ENCODE data around the gene COX4I1.

Gene COX4I1

DNA sequence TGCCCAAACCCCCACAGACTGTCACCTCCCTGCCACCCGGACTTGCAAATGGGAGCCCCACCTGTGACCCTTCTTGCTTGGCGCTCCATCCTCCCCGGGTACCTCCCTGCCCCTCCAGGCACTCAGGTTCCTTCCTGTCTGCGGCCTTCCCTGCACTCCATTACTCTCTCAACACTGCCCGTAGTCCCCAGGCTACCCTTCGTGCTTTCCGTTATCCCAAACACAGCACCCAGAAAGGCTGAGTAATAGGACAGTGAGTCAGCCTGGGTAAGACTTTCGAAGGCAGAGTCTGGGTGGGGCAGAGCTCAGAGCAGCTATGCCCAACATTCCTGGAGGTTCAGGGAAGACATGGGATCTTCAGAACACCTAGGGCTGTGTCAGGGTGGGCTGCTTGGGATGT lies 32.0 kb upstream of the COX4I1 start:
- peak; percentile 95 for DNase-seq (ENCODE audit: low spot score)

DNA sequence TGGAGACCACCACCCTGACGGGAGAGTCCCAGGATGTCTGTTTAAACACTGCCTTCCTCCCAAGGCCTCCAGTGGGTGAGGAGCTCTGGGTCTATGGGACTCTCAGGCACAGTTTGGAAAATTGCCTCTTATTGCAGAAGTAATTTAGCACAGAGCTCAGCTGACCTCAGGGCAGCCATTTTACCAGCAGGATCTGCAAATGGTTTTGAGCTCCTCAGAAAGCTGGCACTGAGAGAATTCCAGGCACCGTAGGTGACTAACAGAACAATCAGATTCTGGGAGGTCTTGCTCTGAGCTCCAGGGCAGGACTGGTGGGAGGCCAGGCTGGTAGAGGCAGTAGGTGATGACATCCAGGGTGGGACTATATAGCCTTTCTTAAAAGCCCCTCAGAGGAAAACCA lies 31.3 kb upstream of the COX4I1 start:
- no peak for DNase-seq (ENCODE audit: low spot score)

DNA sequence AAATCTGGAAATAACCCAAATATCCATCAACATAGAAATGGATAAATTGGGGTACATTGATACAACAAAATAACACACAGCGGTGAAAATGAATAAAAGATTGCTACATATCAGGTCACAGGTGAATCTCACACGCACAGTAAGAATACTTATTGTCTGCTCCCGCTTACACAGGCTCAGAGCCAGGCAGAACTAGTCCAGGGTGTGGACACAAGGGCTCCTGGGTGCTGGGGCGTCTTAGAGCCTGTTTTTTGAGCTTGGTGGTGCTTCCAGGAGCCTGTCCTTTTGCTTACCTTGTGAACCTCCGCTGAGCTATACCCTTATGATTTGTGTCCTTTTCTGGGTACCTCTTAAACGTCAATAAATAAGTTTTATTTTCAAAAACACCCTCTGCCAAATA lies 28.8 kb upstream of the COX4I1 start:
- no peak for DNase-seq (ENCODE audit: low spot score)

DNA sequence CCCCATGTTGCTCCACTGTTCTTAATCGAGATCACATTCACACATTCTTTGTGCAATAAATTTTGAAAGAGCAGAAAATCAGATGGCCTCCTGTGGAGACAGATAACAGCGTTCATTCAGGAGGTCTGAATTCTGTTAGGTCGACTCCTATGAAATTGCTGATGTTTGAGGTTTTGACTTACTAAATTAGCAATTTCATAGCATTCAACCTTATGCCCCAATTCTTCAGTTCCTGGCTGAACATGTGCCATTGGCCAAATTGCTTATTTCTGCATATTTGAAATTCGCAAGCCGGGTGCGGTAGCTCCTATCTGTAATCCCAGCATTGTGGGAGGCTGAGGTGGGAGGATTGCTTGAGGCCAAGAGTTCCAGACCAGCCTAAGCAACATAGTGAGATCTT lies 26.5 kb upstream of the COX4I1 start:
- DNase-seq (ENCODE audit: low spot score): no peak

DNA sequence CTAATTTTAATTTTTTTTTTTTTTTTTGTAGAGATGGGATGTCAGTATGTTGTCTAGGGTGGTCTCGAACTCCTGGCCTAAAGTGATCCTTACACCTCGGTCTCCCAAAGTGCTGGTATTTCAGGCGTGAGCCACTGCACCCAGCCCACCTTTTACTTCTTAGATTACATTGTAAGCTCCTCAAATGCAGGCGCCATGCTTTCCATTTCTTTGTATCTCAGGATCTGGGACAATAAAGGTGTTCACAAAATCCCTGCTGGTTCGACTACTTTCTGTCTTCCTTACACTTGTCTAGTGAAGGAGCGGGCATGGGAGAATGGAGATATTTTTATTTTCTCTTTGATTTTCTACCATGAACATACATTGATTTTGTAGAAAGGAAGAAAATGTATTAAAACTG lies 25.4 kb upstream of the COX4I1 start:
- no peak for DNase-seq (ENCODE audit: low spot score)

DNA sequence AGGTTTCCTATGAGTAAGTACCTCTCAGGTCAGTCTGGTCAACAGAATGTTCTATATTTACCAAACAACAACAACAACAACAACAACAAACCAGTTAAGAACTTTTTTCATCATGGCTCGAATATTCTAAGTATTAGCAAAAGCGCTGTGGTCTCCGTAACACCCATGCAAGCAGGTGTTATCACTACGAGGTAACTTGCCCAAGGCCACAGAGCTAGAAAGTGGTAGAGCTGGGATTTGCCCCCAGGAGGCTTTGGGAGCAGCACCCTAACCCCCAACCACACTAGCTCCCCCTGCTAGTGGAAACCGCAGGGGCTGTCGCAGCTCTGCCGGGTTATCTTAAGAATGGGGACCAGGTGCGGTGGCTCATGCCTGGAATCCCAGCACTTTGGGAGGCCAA lies 24.7 kb upstream of the COX4I1 start:
- no peak for DNase-seq (ENCODE audit: low spot score)

DNA sequence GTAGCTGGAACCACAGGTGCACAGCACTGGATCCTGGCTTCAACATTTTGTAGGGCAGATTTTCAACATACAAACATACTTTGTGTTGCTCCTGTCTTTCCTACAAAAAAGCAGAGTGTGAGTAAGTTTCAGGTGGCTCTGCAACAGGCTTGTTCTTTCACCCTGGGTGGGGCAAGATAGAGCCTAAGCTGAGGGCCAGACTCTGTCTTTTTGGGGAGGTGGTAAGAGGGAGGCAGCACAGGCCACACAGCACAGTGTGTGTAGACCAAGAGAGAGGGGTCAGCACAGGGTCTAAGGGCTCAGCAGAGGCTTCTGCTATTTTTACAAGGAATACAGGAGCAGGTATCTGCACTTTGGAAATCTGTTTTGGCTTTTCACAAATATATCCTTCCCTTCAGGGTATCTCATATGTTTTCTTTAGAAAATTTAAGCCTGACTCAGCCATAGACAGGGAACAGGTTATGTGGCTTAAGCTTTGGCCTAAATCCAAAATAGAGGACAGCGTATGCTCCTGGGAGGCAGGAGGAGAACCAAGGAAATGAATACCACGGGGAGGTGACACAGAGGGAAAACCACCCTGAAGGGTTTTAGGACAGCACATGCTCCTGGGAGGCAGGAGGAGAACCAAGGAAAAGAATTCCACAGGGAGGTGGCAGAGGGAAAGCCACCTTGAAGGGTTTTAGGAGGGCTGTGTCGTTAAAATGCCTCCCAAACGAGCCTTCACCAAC lies 21.7 kb upstream of the COX4I1 start:
- no peak for DNase-seq (ENCODE audit: low spot score)

DNA sequence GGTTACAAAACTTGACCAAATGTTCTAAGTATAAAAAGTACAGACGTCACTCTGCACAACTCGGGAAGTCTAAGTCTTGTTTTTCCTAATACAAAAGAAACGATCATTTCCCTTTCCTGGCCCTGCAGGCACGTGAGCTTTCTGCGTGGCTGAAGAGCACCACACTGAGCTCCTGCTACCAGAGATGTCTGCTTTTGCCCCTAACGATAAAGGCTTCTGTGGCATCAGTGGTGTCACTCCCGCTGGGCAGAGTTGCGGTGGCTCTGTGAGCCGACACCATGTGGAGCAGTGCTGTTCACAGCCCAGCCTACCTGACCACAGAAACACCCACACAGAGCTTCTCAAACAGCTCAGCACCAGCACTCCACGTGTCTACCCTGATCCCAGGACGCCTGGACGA lies 20.6 kb upstream of the COX4I1 start:
- no peak for DNase-seq (ENCODE audit: low spot score)

DNA sequence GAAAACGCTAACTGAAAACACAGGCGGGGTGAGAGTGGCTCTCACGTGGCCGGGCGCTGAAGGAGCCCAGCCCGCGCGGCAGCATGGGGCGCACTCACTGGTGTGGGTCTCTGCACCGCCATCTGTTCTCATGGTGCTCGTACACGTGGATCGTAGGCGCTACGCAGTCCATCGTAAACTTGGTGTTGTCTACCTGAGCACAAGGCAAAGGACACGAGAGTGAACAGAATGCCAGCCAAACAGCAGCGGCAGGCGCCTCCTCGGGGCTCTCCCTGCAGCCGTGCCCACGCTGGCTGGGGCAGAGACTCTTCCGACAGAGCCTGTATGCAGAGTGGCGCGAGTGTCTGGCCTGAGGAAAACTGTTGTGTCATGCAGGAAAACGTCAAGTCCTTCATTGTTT lies 19.2 kb upstream of the COX4I1 start:
- no peak for DNase-seq (ENCODE audit: low spot score)

DNA sequence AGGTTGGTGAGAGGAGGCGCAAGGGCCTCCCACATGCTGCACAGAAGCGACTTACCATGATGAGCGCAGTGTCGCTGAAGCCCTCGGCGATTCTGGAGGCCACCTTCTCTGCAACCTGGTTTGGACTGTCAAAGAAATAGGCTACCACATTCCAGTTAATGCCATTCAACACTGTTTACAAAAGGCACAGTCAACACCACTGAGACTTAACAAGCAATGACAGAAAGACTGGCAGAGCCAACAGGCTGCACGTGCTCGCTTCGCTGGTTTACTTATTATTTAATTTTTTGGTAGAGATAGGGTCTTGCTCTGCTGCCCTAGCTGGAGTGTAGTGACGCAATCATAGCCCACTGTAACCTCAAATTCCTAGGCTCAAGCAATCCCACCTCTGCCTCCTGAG lies 18.3 kb upstream of the COX4I1 start:
- no peak for DNase-seq (ENCODE audit: low spot score)

DNA sequence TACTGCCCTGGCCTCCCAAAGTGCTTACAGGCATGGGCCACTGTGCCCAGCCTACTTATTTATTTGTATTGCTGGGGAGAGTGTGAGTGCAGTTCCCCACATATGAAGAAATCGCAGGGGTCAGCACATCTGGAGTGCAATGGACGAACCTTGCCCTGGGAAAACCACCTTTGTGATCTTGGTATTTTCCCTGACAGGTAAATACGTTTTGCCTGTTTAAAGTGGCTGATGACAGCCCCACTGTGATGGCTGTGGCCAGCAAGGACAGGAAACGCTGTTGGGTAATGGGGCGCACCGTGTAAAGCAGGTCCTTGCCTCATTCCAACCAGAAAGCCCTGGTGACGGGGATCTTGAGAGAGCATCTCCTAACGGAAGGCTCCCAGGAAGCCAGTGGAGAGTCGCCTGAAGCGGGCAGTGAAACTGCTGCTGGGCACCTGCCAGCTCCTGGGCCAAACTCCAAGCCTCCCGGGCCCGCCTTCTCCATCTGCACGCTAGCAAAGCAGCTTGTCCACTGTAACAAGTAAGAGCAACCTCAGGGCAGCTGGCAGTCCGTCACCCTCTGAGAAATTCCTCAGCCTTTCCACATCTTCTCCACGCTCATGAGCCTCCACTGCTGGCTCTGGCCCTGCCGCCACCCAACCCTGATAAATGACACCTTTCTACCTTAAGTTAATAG lies 17.7 kb upstream of the COX4I1 start:
- DNase-seq (ENCODE audit: low spot score): peak; percentile 94

DNA sequence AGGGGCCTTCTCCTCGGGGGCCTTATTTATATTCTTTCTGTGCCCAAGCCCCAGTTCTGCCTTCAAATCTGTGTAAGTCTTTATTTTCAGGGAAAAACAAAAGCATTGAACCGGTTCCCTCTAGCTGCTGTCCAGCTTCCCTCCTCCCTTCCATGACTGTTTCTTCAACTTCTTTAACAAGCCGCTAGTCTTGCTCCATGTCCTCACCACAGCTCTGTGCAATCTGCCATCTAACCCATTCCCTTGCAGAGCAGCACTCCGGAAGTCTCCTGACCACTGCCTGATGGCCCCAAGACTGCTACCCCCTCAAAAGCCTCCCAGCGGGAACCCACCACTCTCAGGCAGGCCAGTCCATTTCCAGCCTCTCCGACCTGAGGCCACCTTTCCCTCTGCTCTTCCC lies 17.0 kb upstream of the COX4I1 start:
- peak; percentile 11 for DNase-seq (ENCODE audit: low spot score)

DNA sequence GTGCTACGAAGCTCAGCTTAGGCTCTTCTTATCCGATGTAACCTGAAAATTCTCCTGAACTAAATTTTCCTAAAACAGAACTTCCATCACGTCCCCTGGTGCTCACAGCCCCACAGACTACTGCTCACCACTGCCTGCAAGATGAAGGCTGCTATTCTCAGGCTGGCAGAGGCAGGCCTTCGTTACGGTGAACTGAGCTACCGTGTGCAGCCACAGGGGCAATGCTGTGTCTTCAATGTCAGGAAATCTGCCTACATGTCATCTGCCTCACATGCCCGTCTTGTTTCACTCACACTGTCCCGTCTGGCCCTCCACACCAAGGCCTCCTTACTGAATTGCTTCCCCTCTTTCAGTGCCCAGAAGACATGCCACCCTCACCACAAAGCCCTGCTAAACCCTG lies 16.1 kb upstream of the COX4I1 start:
- no peak for DNase-seq (ENCODE audit: low spot score)

DNA sequence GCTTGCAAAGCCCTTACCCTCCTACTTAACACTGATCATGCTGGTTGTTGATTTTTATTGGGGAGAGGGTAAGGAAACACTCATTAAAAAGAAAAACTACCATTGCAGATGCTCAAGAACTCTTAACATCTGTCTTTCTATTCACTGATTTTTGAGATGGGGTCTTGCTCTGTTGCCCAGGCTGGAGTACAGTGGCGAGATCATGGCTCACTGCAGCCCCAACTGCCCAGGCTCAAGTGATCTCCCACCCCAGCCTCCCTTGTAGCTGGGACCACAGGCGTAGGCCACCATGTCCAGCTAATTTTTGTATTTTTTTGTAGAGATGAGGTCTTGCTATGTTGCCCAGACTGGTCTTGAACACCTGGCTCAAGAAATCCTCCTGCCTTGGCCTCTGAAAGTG lies 14.7 kb upstream of the COX4I1 start:
- no peak for DNase-seq (ENCODE audit: low spot score)

DNA sequence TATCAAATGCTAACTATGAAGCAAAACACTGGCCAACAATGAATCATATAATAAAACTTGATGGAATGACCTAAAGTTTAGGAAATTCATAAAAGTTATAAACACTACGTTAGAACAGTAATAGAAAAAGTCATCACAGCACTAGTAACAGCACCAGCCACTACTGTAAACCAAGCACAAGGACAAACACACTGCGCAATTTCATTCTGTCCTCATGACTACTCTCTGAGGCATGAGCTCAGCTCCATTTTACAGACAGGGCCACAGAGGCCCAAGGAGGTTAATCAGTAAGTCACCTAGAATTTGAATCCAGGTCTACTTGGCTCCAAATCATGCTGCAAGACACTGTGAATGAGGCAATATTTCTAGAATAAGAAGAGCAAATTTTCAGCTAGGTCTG lies 13.6 kb upstream of the COX4I1 start:
- no peak for DNase-seq (ENCODE audit: low spot score)

DNA sequence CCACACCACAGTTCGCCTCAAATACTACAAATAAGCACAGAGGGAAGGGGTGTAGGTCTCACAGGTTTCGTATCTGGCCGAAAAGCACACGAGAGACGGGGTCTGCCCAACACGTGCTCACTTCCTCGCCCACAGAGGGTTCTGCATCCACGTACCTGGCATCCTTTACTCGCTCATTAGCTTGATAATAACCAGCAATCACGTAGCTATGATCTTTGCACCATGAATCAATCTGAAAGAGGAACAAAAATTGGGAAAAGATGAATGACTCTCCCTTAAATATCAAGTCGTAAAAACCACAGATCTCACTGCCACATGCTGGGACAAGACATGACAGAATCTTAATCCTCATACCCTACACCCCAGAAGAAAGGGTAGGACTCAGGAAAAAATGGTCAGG lies 10.7 kb upstream of the COX4I1 start:
- DNase-seq (ENCODE audit: low spot score): no peak

DNA sequence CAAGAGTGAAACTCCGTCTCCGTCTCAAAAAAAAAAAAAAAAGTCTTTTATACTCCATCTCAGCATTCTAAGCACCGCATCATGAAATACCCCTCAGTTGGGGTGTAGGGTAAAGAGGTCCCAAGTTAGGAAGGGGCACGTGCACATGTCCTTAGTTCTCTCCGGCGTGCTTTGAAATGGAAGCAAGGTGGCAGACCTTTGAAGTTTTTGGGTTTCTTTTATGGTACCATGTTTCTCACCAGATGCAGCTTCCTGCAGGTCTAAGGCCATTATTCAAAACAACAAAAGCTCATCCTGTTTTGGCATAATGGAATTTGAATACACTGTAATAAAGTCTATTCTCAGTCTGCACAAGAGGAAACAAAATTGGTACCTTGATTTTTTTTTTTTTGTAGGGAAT lies 9.7 kb upstream of the COX4I1 start:
- no peak for DNase-seq (ENCODE audit: low spot score)

DNA sequence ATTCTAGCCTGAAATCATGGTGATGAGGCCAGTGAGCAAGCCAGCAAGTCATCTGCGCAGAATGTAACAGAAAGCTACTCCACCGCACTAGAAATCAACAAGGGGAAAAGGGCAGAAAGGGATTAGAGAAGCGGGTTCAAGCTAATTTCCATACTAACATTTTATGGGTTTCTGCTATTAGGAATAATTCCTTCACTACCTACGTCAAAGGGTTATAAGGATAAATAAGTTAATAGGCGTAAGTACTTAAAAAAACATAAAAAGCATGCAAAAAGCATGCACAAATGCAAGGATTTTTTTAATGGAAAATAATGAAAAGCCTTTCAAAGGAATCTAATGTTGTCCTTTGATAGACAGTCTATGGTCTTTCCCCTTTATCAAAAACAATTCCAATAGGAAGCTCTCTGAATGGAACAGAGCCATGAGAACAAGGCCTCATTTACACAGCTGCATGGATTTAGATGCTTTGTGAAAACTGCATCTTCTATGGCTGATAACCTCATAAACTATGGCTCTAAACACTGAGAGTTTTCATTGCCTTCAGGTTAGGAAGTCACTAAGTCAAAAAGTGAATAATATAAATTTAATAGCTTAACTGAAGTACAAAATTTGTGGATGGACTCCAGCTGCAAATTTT lies 5.7 kb upstream of the COX4I1 start:
- no peak for DNase-seq (ENCODE audit: low spot score)

DNA sequence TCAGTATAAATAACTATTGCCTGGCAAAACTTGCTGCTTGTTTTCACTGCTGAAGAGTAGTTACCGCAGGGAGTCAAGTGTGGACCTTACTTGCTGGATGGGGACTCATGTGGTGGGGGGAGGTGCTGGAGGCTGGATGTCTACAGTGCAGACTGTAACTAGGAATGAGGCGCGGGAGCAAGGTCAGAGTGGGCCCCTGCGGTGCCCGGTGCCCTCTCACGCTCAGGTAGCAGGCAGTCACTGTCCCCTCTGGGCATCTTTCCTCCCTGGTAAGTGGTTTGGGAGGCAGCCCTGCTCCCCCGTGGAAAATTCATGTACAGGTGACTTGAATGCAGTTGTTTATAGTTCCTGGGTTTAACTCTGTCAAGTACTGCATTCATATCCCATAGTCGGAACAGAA lies 4.8 kb upstream of the COX4I1 start:
- no peak for DNase-seq (ENCODE audit: low spot score)

DNA sequence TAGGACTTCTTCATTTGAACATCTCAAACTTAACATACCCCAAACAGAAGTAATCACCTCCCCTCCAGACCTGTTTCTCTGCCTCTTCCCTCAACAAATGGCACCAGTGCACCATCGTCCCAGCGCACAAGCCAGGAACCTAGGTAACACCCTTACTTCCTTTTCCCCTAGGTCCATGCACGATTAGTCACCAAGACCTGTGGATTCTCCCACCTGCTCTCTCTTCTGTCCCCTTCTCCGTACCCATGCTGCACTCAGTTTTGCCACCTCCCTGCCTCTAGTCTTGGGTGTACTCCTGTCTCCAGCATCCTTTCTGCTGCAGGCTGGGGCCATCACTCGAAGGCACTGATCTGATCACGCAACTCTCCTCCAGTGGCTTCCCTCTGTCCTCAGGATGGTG lies 3.3 kb upstream of the COX4I1 start:
- no peak for DNase-seq (ENCODE audit: low spot score)

DNA sequence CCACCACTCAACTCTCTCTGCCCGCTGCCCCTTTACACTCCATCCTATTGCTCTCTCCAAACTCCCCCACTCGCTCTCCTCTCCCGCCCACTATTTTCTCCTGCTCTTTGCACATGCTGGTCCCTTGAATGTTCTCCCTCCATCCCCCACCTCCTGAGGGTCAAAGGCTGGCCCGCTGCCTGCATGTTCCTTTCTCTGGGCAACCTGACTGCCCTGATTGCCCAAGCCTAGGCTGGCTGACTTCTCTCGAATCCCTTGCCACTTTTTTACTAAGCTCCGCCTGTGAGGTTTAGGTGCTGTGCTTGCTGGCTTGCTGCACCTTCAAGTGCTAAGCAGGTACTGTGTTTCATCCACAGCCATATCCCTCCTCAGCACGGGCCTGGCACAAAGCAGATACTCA lies 2.9 kb upstream of the COX4I1 start:
- DNase-seq (ENCODE audit: low spot score): no peak

DNA sequence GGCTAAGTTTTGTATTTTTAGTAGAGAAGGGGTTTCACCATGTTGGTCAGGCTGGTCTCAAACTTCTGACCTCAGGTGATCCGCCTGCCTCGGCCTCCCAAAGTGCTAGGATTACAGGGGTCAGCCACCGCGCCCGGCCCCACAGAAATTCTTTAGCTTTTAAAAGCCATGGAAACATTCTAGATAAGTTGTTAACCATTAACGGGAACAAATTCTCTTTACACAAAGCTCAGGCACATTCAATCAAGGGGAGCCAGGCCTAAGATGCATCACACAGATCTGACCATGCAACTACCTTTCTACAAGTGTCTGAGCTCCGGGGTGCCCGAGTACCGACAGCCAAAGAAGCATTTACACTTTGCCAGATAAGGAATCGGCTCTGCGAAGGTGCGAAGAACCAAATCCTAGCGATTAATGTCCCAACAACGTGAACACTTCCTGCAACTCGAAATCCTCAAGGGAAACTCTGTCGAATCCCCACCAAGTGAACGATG lies 1.2 kb upstream of the COX4I1 start:
- DNase-seq (ENCODE audit: low spot score): peak; percentile 20

DNA sequence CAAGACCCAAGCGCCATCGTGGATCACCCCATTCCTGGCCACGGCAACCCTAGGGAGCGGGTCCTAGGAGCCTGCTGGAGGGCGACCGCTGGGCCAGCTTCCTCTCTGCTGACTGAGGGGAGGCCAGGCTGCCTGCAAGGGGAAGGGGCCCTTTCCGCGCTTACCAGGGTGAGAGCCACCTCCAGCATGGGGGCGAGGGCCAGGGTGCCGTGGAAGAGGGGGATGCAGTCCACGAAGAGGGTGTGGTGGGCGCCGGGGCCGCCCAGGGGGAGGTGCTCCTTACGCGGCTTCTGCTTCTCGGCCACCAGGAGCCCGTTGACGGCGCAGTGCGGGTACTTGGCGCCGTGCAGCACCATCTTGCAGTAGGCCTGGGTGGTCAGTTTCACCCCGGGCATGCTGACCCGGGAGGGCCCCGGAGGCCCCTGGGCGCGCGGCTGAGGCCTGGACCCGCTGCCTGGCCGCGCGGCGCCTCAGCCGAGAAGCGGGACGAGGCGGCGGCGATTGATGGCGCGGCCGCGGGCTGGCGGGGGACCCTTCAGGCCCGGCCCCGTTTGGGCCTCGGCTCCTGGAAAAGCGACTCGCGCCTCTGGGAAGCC lies 496 bp upstream of the COX4I1 start:
- DNase-seq (ENCODE audit: low spot score): peak; percentile 67
